ENCODE results near the gene RARB.
A peak's percentile ranks its signal among the peaks of the same experiment; 100 is the strongest.

RARB gene

DNA sequence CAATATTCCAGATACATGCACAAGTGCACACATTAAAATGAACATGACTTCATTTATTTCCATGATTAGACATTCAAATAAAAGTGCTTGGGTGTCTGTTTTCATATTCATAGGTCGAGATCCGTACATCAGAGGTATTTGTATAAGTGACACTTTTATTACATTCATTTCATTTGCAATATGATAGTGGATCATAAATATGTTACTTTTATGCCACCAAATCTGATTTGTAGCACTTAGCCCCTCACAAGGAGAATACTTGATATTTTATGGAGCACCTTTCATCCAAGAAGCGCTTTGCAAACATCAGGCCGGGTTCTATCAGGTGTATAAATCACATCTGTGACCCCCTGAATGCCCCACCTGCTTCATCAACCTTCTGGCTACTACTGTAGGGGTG lies 136.0 kb downstream of the RARB start:
- TF ChIP-seq ZC3H10 (CRISPR knock-in tag; IDR thresholded peaks at IDR 0.05) (no peak), ISL1 (CRISPR knock-in tag; IDR thresholded peaks at IDR 0.05) (no peak), SNAI2 (CRISPR knock-in tag; IDR thresholded peaks at IDR 0.05) (no peak), BACH2 (CRISPR knock-in tag; IDR thresholded peaks at IDR 0.05; ENCODE audit: borderline replicate concordance) (no peak), TOX (CRISPR knock-in tag; IDR thresholded peaks at IDR 0.05; ENCODE audit: borderline replicate concordance) (no peak), CSDC2 (CRISPR knock-in tag; IDR thresholded peaks at IDR 0.05) (no peak), PPARA (CRISPR knock-in tag; IDR thresholded peaks at IDR 0.05; ENCODE audit: borderline replicate concordance) (no peak)
- TF ChIP-seq, protein P1, sequence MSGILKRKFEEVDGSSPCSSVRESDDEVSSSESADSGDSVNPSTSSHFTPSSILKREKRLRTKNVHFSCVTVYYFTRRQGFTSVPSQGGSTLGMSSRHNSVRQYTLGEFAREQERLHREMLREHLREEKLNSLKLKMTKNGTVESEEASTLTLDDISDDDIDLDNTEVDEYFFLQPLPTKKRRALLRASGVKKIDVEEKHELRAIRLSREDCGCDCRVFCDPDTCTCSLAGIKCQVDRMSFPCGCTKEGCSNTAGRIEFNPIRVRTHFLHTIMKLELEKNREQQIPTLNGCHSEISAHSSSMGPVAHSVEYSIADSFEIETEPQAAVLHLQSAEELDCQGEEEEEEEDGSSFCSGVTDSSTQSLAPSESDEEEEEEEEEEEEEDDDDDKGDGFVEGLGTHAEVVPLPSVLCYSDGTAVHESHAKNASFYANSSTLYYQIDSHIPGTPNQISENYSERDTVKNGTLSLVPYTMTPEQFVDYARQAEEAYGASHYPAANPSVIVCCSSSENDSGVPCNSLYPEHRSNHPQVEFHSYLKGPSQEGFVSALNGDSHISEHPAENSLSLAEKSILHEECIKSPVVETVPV (CRISPR knock-in tag; IDR thresholded peaks at IDR 0.05), result no peak
- TF ChIP-seq, protein P2, sequence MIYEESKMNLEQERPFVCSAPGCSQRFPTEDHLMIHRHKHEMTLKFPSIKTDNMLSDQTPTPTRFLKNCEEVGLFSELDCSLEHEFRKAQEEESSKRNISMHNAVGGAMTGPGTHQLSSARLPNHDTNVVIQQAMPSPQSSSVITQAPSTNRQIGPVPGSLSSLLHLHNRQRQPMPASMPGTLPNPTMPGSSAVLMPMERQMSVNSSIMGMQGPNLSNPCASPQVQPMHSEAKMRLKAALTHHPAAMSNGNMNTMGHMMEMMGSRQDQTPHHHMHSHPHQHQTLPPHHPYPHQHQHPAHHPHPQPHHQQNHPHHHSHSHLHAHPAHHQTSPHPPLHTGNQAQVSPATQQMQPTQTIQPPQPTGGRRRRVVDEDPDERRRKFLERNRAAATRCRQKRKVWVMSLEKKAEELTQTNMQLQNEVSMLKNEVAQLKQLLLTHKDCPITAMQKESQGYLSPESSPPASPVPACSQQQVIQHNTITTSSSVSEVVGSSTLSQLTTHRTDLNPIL (CRISPR knock-in tag; IDR thresholded peaks at IDR 0.05; ENCODE audit: low read depth), result no peak
- TF ChIP-seq, protein P3, sequence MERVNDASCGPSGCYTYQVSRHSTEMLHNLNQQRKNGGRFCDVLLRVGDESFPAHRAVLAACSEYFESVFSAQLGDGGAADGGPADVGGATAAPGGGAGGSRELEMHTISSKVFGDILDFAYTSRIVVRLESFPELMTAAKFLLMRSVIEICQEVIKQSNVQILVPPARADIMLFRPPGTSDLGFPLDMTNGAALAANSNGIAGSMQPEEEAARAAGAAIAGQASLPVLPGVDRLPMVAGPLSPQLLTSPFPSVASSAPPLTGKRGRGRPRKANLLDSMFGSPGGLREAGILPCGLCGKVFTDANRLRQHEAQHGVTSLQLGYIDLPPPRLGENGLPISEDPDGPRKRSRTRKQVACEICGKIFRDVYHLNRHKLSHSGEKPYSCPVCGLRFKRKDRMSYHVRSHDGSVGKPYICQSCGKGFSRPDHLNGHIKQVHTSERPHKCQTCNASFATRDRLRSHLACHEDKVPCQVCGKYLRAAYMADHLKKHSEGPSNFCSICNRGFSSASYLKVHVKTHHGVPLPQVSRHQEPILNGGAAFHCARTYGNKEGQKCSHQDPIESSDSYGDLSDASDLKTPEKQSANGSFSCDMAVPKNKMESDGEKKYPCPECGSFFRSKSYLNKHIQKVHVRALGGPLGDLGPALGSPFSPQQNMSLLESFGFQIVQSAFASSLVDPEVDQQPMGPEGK (CRISPR knock-in tag; IDR thresholded peaks at IDR 0.05; ENCODE audit: borderline replicate concordance), result no peak
- ATAC-seq, result no peak

DNA sequence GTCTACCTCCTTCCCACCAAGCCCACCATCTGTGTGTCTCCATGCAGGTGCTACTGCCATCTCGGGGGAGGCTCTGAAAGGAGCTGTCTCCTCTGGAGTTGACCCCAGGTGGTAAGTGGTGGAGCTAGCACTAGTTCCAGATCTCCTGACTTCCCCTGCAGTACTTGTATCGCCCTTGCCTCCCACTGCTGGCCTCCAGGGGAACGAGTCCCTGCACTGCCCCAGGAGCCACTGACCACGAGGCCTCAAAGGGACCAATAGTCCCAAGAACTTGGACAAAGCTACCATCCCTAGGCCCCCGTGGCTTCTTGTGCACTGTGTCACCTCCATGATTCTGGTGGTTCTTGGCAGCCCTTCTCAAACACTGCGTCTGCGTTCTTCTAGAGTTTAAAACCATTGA lies 137.7 kb downstream of the RARB start:
- ATAC-seq, result no peak

DNA sequence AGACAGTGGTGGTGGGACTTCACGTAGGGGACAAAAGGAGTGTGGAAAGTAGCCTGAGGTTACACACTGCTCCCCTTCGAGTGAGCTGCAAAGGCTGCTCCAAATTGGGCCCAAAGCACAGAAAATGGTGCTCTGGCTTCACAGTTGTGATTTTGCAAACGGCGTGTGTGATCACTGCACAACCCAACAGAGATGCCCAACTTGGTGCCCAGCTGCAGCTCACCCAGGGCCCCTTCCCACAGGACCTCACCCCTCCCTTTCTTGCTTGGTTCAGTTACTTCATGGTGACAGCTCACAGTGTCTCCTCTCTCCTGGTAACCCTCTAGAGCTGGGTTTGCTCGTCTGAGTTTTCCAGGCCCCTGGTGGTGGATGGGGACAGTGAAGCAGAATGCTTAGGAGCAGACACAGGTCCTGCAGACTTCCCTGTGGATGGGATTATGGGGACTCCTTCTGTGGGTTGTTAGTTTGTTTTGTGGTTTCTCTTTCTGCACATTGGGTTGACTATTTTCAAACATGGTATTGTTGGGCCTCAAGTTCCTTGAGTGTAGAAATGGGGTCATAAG lies 138.4 kb downstream of the RARB start:
- peak; percentile 53 for ATAC-seq
- TF ChIP-seq, protein P1 (CRISPR knock-in tag; IDR thresholded peaks at IDR 0.05), result no peak
- TF ChIP-seq RARB (CRISPR knock-in tag; IDR thresholded peaks at IDR 0.05) (no peak), ISL1 (CRISPR knock-in tag; IDR thresholded peaks at IDR 0.05) (no peak)

More for the DNA sequence above, 137.7 kb downstream of the RARB start:
- TF ChIP-seq ZNF8 (CRISPR knock-in tag; IDR thresholded peaks at IDR 0.05) (no peak), GLIS3 (CRISPR knock-in tag; IDR thresholded peaks at IDR 0.05) (no peak), TOX (CRISPR knock-in tag; IDR thresholded peaks at IDR 0.05; ENCODE audit: borderline replicate concordance) (no peak), CSDC2 (CRISPR knock-in tag; IDR thresholded peaks at IDR 0.05) (no peak), SNAI2 (CRISPR knock-in tag; IDR thresholded peaks at IDR 0.05) (no peak), RARB (CRISPR knock-in tag; IDR thresholded peaks at IDR 0.05) (no peak), ZNF565 (CRISPR knock-in tag; conservative IDR thresholded peaks at IDR 0.05; ENCODE audit: low read depth) (no peak), ARNTL (CRISPR knock-in tag; IDR thresholded peaks at IDR 0.05; ENCODE audit: borderline replicate concordance, low read depth) (no peak), BACH2 (CRISPR knock-in tag; IDR thresholded peaks at IDR 0.05; ENCODE audit: borderline replicate concordance) (no peak), ZFP3 (CRISPR knock-in tag; IDR thresholded peaks at IDR 0.05) (no peak), ESRRG (CRISPR knock-in tag; IDR thresholded peaks at IDR 0.05) (no peak)
- TF ChIP-seq, protein P3 (CRISPR knock-in tag; IDR thresholded peaks at IDR 0.05; ENCODE audit: borderline replicate concordance), result no peak

DNA sequence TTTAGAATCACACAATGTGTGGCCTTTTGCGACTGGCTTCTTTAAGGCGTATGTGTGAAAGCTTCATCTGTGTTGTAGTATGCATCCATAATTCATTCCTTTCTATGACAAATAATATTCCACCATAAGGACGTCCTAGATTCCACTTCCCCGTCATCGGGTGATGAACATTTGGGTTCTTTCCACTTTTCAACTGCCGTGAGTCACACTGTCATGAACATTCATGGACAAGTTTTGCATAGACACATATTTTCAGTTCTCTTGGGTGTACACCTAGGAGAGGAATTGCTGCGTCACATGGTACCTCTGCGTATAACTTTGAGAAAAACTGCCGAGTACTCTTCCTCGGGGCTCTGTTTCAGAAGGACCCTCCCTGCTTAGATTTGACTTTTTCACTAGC lies 139.3 kb downstream of the RARB start:
- peak; percentile 13; the same call in 1 of the 3 replicates for ATAC-seq
- TF ChIP-seq, protein P4, sequence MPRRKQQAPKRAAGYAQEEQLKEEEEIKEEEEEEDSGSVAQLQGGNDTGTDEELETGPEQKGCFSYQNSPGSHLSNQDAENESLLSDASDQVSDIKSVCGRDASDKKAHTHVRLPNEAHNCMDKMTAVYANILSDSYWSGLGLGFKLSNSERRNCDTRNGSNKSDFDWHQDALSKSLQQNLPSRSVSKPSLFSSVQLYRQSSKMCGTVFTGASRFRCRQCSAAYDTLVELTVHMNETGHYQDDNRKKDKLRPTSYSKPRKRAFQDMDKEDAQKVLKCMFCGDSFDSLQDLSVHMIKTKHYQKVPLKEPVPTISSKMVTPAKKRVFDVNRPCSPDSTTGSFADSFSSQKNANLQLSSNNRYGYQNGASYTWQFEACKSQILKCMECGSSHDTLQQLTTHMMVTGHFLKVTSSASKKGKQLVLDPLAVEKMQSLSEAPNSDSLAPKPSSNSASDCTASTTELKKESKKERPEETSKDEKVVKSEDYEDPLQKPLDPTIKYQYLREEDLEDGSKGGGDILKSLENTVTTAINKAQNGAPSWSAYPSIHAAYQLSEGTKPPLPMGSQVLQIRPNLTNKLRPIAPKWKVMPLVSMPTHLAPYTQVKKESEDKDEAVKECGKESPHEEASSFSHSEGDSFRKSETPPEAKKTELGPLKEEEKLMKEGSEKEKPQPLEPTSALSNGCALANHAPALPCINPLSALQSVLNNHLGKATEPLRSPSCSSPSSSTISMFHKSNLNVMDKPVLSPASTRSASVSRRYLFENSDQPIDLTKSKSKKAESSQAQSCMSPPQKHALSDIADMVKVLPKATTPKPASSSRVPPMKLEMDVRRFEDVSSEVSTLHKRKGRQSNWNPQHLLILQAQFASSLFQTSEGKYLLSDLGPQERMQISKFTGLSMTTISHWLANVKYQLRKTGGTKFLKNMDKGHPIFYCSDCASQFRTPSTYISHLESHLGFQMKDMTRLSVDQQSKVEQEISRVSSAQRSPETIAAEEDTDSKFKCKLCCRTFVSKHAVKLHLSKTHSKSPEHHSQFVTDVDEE (CRISPR knock-in tag; IDR thresholded peaks at IDR 0.05), result no peak
- TF ChIP-seq ZNF565 (CRISPR knock-in tag; conservative IDR thresholded peaks at IDR 0.05; ENCODE audit: low read depth) (no peak), ARNTL (CRISPR knock-in tag; IDR thresholded peaks at IDR 0.05; ENCODE audit: borderline replicate concordance, low read depth) (no peak), GLIS3 (CRISPR knock-in tag; IDR thresholded peaks at IDR 0.05) (no peak), BACH2 (CRISPR knock-in tag; IDR thresholded peaks at IDR 0.05; ENCODE audit: borderline replicate concordance) (no peak), TCF4 (CRISPR knock-in tag; IDR thresholded peaks at IDR 0.05; ENCODE audit: borderline replicate concordance) (no peak), PPARA (CRISPR knock-in tag; IDR thresholded peaks at IDR 0.05; ENCODE audit: borderline replicate concordance) (no peak), ZC3H10 (CRISPR knock-in tag; IDR thresholded peaks at IDR 0.05) (no peak)
- TF ChIP-seq, protein P2 (CRISPR knock-in tag; IDR thresholded peaks at IDR 0.05; ENCODE audit: low read depth), result no peak
- TF ChIP-seq, protein P5, sequence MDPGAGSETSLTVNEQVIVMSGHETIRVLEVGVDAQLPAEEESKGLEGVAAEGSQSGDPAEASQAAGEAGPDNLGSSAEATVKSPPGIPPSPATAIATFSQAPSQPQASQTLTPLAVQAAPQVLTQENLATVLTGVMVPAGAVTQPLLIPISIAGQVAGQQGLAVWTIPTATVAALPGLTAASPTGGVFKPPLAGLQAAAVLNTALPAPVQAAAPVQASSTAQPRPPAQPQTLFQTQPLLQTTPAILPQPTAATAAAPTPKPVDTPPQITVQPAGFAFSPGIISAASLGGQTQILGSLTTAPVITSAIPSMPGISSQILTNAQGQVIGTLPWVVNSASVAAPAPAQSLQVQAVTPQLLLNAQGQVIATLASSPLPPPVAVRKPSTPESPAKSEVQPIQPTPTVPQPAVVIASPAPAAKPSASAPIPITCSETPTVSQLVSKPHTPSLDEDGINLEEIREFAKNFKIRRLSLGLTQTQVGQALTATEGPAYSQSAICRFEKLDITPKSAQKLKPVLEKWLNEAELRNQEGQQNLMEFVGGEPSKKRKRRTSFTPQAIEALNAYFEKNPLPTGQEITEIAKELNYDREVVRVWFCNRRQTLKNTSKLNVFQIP (CRISPR knock-in tag; IDR thresholded peaks at IDR 0.05; ENCODE audit: borderline replicate concordance, low read depth), result no peak

All from SK-N-SH treated with all-trans-retinoic acid at 6 μM for 48 hours (cell line).